ENCODE data around the gene CNTNAP5. TPM values are rescaled to one million over a fixed set of nuclear protein-coding genes. Genes with fewer than 3 reads are reported as not detected.

CNTNAP5 gene
- total and polyA plus RNA-seq, 2 of the 4 experiments (the other 2 are of a cell fraction): not detected

DNA sequence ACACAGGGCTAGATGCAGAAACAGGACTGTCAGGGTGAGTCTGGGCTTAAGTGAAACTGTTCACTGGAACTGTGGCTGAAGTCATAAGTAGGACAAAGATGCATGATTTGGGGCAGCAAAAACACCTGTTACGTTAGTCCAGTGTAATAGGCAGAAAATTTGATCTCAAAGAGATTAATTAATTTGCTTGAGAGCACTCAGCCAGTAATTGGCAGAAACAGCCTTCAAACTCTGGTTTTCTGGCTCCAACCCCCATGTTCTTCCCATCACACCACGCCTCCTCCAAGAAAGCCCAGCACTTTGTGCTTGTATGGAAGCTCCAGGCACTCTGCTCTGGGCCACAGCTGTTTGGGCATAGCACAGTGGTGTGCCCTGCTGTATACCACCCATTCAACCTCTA lies 54.0 kb downstream of the CNTNAP5 start:
- no peak overlapping the region for H2BK15ac ChIP-seq (ENCODE audit: low read depth, low read length)
- no peaks in the 10 kb centered on the region for H4K20me1 ChIP-seq (ENCODE audit: insufficient read depth, low read length)
- H3K79me1 ChIP-seq (ENCODE audit: low read depth in 1 of 2, low read length in 2 of 2): no peaks in the 10 kb centered on the region
- no peak overlapping the region for H2BK20ac ChIP-seq (ENCODE audit: low read depth, low read length)
- H2AK5ac ChIP-seq (ENCODE audit: low read depth, low read length): no peak overlapping the region
- TF ChIP-seq MAZ (IDR thresholded peaks at IDR 0.05; ENCODE audit: borderline replicate concordance, low read depth, low read length) (no peak), SMC3 (IDR thresholded peaks at IDR 0.05; ENCODE audit: low read depth, low read length) (no peak), BHLHE40 (IDR thresholded peaks at IDR 0.05; ENCODE audit: low read depth, low read length) (no peak), RFX5 (IDR thresholded peaks at IDR 0.05; ENCODE audit: low read depth, low read length) (no peak), POLR2A (IDR thresholded peaks at IDR 0.05; ENCODE audit: low read depth, low read length) (no peak), RAD21 (IDR thresholded peaks at IDR 0.05; ENCODE audit: low read length) (no peak), MAFK (IDR thresholded peaks at IDR 0.05; ENCODE audit: low read depth, low read length) (no peak)
- TF ChIP-seq, protein P1, sequence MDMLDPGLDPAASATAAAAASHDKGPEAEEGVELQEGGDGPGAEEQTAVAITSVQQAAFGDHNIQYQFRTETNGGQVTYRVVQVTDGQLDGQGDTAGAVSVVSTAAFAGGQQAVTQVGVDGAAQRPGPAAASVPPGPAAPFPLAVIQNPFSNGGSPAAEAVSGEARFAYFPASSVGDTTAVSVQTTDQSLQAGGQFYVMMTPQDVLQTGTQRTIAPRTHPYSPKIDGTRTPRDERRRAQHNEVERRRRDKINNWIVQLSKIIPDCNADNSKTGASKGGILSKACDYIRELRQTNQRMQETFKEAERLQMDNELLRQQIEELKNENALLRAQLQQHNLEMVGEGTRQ (IDR thresholded peaks at IDR 0.05; ENCODE audit: low read depth, low read length): no peak
- H2BK5ac ChIP-seq (ENCODE audit: low read depth, low read length, poor library complexity, severe bottlenecking): no peak overlapping the region
- H3K14ac ChIP-seq (replicated peaks; ENCODE audit: low read depth, low read length): no peak overlapping the region
- H3K23ac ChIP-seq (ENCODE audit: low read depth, low read length): no peak overlapping the region
- ATAC-seq (ENCODE audit: low read depth): no peak
- dilution Hi-C loops (cut with HindIII; ENCODE audit: low sequenced_read_pairs, unreplicated experiment): no loop called here
- H3K18ac ChIP-seq (ENCODE audit: low read depth, low read length): no peak overlapping the region
- H3K9me1 ChIP-seq (ENCODE audit: insufficient read depth, low read length): no peaks in the 10 kb centered on the region
- no peak overlapping the region for H3K4me3 ChIP-seq (ENCODE audit: insufficient read depth, low read depth, low read length)
- in situ Hi-C loops (cut with MboI; ENCODE audit: low sequenced_read_pairs): no loop called here
- H3K56ac ChIP-seq (ENCODE audit: extremely low read depth, insufficient read depth, low read length): no peak overlapping the region
- no TSS peak for BruUV-seq (replicated peaks)
- POLR2A ChIA-PET (ENCODE audit: unreplicated experiment): no interaction called here
- no peak overlapping the region for H3K4ac ChIP-seq (ENCODE audit: low read depth, low read length)
- H2AK9ac ChIP-seq (replicated peaks; ENCODE audit: low read depth, low read length, poor library complexity): no peak overlapping the region
- H3K9me3 ChIP-seq (ENCODE audit: control insufficient read depth, insufficient read depth, low read length): no peaks in the 10 kb centered on the region
- no peak overlapping the region for H4K5ac ChIP-seq (ENCODE audit: low read depth, low read length)
- no peak overlapping the region for H4K8ac ChIP-seq (ENCODE audit: low read depth in 2 of 2, low read length in 2 of 2)
- no peak overlapping the region for H3K4me2 ChIP-seq (ENCODE audit: low read depth, low read length)
- DNase-seq: no peak
- no peaks in the 10 kb centered on the region for H3K27me3 ChIP-seq (ENCODE audit: control insufficient read depth, insufficient read depth, low read length)
- no peaks in the 10 kb centered on the region for H3K36me3 ChIP-seq (ENCODE audit: control insufficient read depth, insufficient read depth, low read length)
- CTCF ChIA-PET: no interaction called here
- H4K91ac ChIP-seq (ENCODE audit: insufficient read depth, low read depth, low read length): no peak overlapping the region
- H3K27ac ChIP-seq (ENCODE audit: insufficient read depth, low read length): no peak overlapping the region
- no peak overlapping the region for H2AFZ ChIP-seq (replicated peaks; ENCODE audit: low read length, poor library complexity)
- H3K4me1 ChIP-seq (ENCODE audit: control insufficient read depth, insufficient read depth, low read length): no peaks in the 10 kb centered on the region
- intact Hi-C loops (cut with micrococcal nuclease): no loop called here
- WGBS, 2 experiments (ENCODE audit: extremely low coverage in 2 of 2, insufficient read length in 1 of 2): 60% methylated on average over 1 of the region's 2 CpGs; no CpG with 5 or more reads in 1 of the 2 experiments
- no peak overlapping the region for H2BK120ac ChIP-seq (ENCODE audit: low read depth, low read length)
- no peak overlapping the region for H3K9ac ChIP-seq (ENCODE audit: low read depth, low read length)

All from IMR-90 (cell line).